H1 (cell line): ENCODE data around the gene CISD2. TPM values are rescaled to one million over a fixed set of nuclear protein-coding genes. Genes with fewer than 3 reads are reported as not detected.

Source experiments
- CTCF ChIA-PET: fragments of 300-600 bp; sonication (Branson Sonifier 250); formaldehyde crosslinking; loops from one replicate; lab custom pipeline; 2021; ENCODE audit not compliant: partially characterized antibody; lab: Charles Lee
- POLR2A ChIA-PET: fragments of 300-600 bp; sonication (Branson Sonifier 250); formaldehyde crosslinking; loops from one replicate; lab custom pipeline; 2021; ENCODE audit warnings: inconsistent platforms; ENCODE audit not compliant: partially characterized antibody; lab: Charles Lee
- DNase-seq, 2 experiments: peaks; one replicate each; pipeline versions ENCODE4 v3.0.0 to v3.0.0-alpha.2; 2010 to 2022; ENCODE audit warnings: low spot score in 2 of 2, low read depth in 1 of 2, mixed read lengths in 1 of 2
- FAIRE-seq: peaks from 2 replicates; lab custom pipeline; 2011; peaks lifted over from hg19 to GRCh38; lab: Jason Lieb, UNC
- H2AFZ ChIP-seq: 2 replicates; pipeline ENCODE4 v1.8.1; 2012; ENCODE audit warnings: low read length, inconsistent platforms
- H2AK5ac ChIP-seq: 2 replicates; pipeline ENCODE4 v1.6.1; 2013; ENCODE audit warnings: low read depth, low read length
- H2BK120ac ChIP-seq: replicated peaks from 2 replicates; pipeline ENCODE3; 2013; ENCODE audit warnings: low read depth, low read length, inconsistent platforms
- H2BK12ac ChIP-seq: 2 replicates; pipeline ENCODE4 v1.6.1; 2013; ENCODE audit warnings: low read depth, low read length
- H2BK15ac ChIP-seq: 2 replicates; pipeline ENCODE4 v1.6.1; 2013; ENCODE audit warnings: low read length
- H2BK20ac ChIP-seq: 2 replicates; pipeline ENCODE4 v1.6.1; 2013; ENCODE audit warnings: low read length
- H2BK5ac ChIP-seq: 2 replicates; pipeline ENCODE4 v1.6.1; 2013; ENCODE audit warnings: low read depth, low read length
- H3K14ac ChIP-seq: 2 replicates; pipeline ENCODE4 v1.6.1; 2013; ENCODE audit warnings: inconsistent platforms; ENCODE audit not compliant: insufficient read length
- H3K18ac ChIP-seq: 2 replicates; pipeline ENCODE4 v1.6.1; 2013; ENCODE audit warnings: low read length; ENCODE audit errors: extremely low read depth
- H3K23ac ChIP-seq: 2 replicates; pipeline ENCODE4 v1.6.1; 2013; ENCODE audit warnings: inconsistent platforms; ENCODE audit not compliant: insufficient read length
- H3K23me2 ChIP-seq: 2 replicates; pipeline ENCODE4 v1.6.1; 2013; ENCODE audit warnings: low read depth, low read length
- H3K27ac ChIP-seq: 2 replicates; pipeline ENCODE4 v1.6.1; 2011; ENCODE audit warnings: low read depth, low read length, inconsistent platforms
- H3K27me3 ChIP-seq, 4 experiments: replicated peaks in 1 of 4; 1 replicate in 1 of 4; 2 replicates in 3 of 4; pipeline versions ENCODE4 v1.6.1 to v1.8.1; 2011 to 2013; ENCODE audit warnings: low read length in 3 of 4, mild to moderate bottlenecking in 3 of 4, inconsistent platforms in 2 of 4, mixed read lengths in 2 of 4, moderate library complexity in 1 of 4; ENCODE audit not compliant: control insufficient read depth in 3 of 4, insufficient read depth in 3 of 4; ENCODE audit errors: extremely low read depth in 1 of 4
- H3K36me3 ChIP-seq, 4 experiments: 2 replicates each; pipeline versions ENCODE4 v1.6.1 to v1.8.1; 2011 to 2013; ENCODE audit warnings: mild to moderate bottlenecking in 4 of 4, low read length in 3 of 4, moderate library complexity in 2 of 4, control low read depth in 1 of 4, inconsistent platforms in 1 of 4; ENCODE audit not compliant: insufficient read depth in 4 of 4, control insufficient read depth in 2 of 4
- H3K4ac ChIP-seq: replicated peaks from 2 replicates; pipeline ENCODE3; 2013; ENCODE audit warnings: low read length, low read depth, mixed read lengths, inconsistent platforms; ENCODE audit not compliant: insufficient read length
- H3K4me1 ChIP-seq, 4 experiments: replicated peaks in 1 of 4; 1 replicate in 1 of 4; 2 replicates in 3 of 4; pipeline versions ENCODE4 v1.6.1 to v1.8.1; 2011 to 2013; ENCODE audit warnings: low read length in 3 of 4, inconsistent platforms in 2 of 4, mixed read lengths in 1 of 4; ENCODE audit not compliant: insufficient read depth in 4 of 4, control insufficient read depth in 3 of 4
- H3K4me2 ChIP-seq, 2 experiments: 2 replicates each; pipeline versions ENCODE4 v1.6.1 to v1.8.1; 2011 to 2013; ENCODE audit warnings: low read depth in 2 of 2, low read length in 2 of 2, control low read depth in 1 of 2, inconsistent platforms in 1 of 2, mild to moderate bottlenecking in 1 of 2; ENCODE audit not compliant: insufficient read depth in 1 of 2
- H3K4me3 ChIP-seq, 4 experiments: fragments of 200-600, 300-600 bp in 1 of 4; sonication (generic), shearing (Covaris generic), sonication (Bioruptor Twin) in 1 of 4; 2 replicates each; pipeline versions ENCODE4 v1.5.1 to v1.8.1; 2011 to 2016; ENCODE audit warnings: low read length in 4 of 4, low read depth in 3 of 4, control low read depth in 2 of 4, inconsistent platforms in 2 of 4, mild to moderate bottlenecking in 2 of 4, mixed read lengths in 1 of 4, moderate library complexity in 1 of 4; ENCODE audit not compliant: insufficient read depth in 2 of 4; ENCODE audit errors: extremely low read depth in 1 of 4
- H3K56ac ChIP-seq: replicated peaks from 2 replicates; pipeline ENCODE3; 2013; ENCODE audit warnings: low read depth, mild to moderate bottlenecking, mixed read lengths, low read length, inconsistent platforms; ENCODE audit not compliant: insufficient read length
- H3K79me1 ChIP-seq: 2 replicates; pipeline ENCODE4 v1.6.1; 2013; ENCODE audit warnings: low read depth, low read length, control low read depth
- H3K79me2 ChIP-seq, 2 experiments: 2 replicates each; pipeline versions ENCODE4 v1.6.1 to v1.8.1; 2012 to 2013; ENCODE audit warnings: low read length in 2 of 2, mild to moderate bottlenecking in 2 of 2, inconsistent platforms in 1 of 2; ENCODE audit not compliant: insufficient read depth in 2 of 2, control insufficient read depth in 1 of 2
- H3K9ac ChIP-seq, 4 experiments: replicated peaks in 1 of 4; 1 replicate in 1 of 4; 2 replicates in 3 of 4; pipeline versions ENCODE4 v1.6.1 to v1.8.1; 2011 to 2013; ENCODE audit warnings: low read depth in 3 of 4, low read length in 3 of 4, control low read depth in 2 of 4, mild to moderate bottlenecking in 2 of 4, moderate library complexity in 2 of 4, inconsistent platforms in 1 of 4; ENCODE audit errors: extremely low read depth in 1 of 4
- H3K9me3 ChIP-seq, 2 experiments: 2 replicates each; pipeline versions ENCODE4 v1.6.1 to v1.8.1; 2012 to 2013; ENCODE audit warnings: mild to moderate bottlenecking in 2 of 2, moderate library complexity in 2 of 2, control low read depth in 1 of 2, inconsistent platforms in 1 of 2, low read depth in 1 of 2, low read length in 1 of 2, mixed read lengths in 1 of 2; ENCODE audit not compliant: insufficient read depth in 2 of 2
- H4K20me1 ChIP-seq, 2 experiments: replicated peaks in 1 of 2; 2 replicates each; pipeline versions ENCODE3 to v1.8.1; 2011 to 2013; ENCODE audit warnings: inconsistent platforms in 2 of 2, low read length in 2 of 2, mild to moderate bottlenecking in 1 of 2; ENCODE audit not compliant: insufficient read depth in 2 of 2, control insufficient read depth in 1 of 2
- H4K5ac ChIP-seq: 2 replicates; pipeline ENCODE4 v1.6.1; 2013; ENCODE audit warnings: low read length, low read depth, mixed read lengths, inconsistent platforms; ENCODE audit not compliant: insufficient read length
- H4K8ac ChIP-seq: 2 replicates; pipeline ENCODE4 v1.8.0; 2013; ENCODE audit warnings: mild to moderate bottlenecking, moderate library complexity, low read length, inconsistent platforms; ENCODE audit not compliant: insufficient read depth; ENCODE audit errors: extremely low read depth
- H4K91ac ChIP-seq: replicated peaks from 2 replicates; pipeline ENCODE3; 2013; ENCODE audit warnings: low read length, mixed read lengths, inconsistent platforms; ENCODE audit not compliant: insufficient read length
- RXRA ChIP-seq: IDR thresholded peaks from 2 replicates; pipeline ENCODE4 v1.6.1; 2011; ENCODE audit warnings: low read depth, mild to moderate bottlenecking, low read length, moderate library complexity; ENCODE audit not compliant: insufficient read depth
- SAP30 ChIP-seq: fragments of 300-600 bp; sonication (generic); IDR thresholded peaks from 2 replicates; pipeline ENCODE4 v1.7.1; 2012; ENCODE audit warnings: low read length, moderate library complexity, mild to moderate bottlenecking, inconsistent platforms; ENCODE audit not compliant: insufficient read depth, insufficient replicate concordance
- WGBS, 2 experiments: shearing (Covaris generic) in 1 of 2; methylation state at CpG; one replicate each; pipeline versions ENCODE4 v1.1.6 to v1.1.7; 2013 to 2015; ENCODE audit warnings: low lambda C conversion rate in 2 of 2, mixed read lengths in 2 of 2, inconsistent platforms in 1 of 2, low coverage in 1 of 2, missing lambda C conversion rate in 1 of 2; ENCODE audit not compliant: insufficient replicate concordance in 2 of 2, insufficient coverage in 1 of 2, insufficient read length in 1 of 2; ENCODE audit errors: extremely low coverage in 1 of 2, missing lambda C conversion rate in 1 of 2; 5-methylcytosine and 5-hydroxymethylcytosine counted together
- polyA plus RNA-seq, 7 experiments: library from polyadenylated mRNA; depleted of rRNA in 3 of 7; stranded (reverse) in 5 of 7; unstranded in 2 of 7; fragments of >200 nt in 5 of 7; fragments of 200-250 nt in 2 of 7; gene quantifications; 1 replicate in 5 of 7; 2 replicates in 1 of 7; 4 replicates in 1 of 7; pipeline versions ENCODE4 v1.2.1 to v1.2.3, GENCODE V29; 2011 to 2013; ENCODE audit warnings: missing spikeins in 2 of 7, mixed read lengths in 2 of 7
- total RNA-seq: library from RNA; stranded (reverse); fragmentation: NEBNext Ultra II Directional; extraction: Animal tissue kit (Norgen Biotek cat#: 25700); gene quantifications from 2 replicates; pipeline ENCODE4 v1.2.1, GENCODE V29; 2021

CISD2 gene
- total and polyA plus RNA-seq, 2 of the 8 experiments (the other 6 are each of a cell fraction or from before 2014, with no cell fraction given), result 23.7 to 48.3 TPM

- no peaks in the 10 kb centered on the region for H3K9me3 ChIP-seq
- H3K27me3 ChIP-seq, result no peaks in the 10 kb centered on the region
- no peak overlapping the region for H3K27ac ChIP-seq
- peaks cover 0 to 13% (median 7%) of the 10 kb centered on the region in 4 experiments; a peak in 5 of 7 replicates for H3K4me1 ChIP-seq
- H3K9ac ChIP-seq, result no peak overlapping the region
- POLR2A ChIA-PET, result interaction anchor here (1.0 to 8.2 kb wide), 10 partner anchors 10 to 67 kb away, joined by 3 to 162 read pairs (median 12); partner anchors contain the start of genes CISD2 and MANBA
- H3K4ac ChIP-seq, result no peak overlapping the region
- CTCF ChIA-PET, result interaction anchor here (1.8 to 2.8 kb wide), 2 partner anchors 13 to 208 kb away, joined by 3 to 8 read pairs; no protein-coding TSS in a partner anchor
- WGBS, 2 experiments, result 70% methylated on average over 2 of the region's 2 CpGs; no CpG with 5 or more reads in 1 of the 2 experiments
- H3K14ac ChIP-seq, result no peak overlapping the region
- TF ChIP-seq SAP30, result no peak
- TF ChIP-seq RXRA, result no peak
- no peak overlapping the region for H2AFZ ChIP-seq
- H3K23me2 ChIP-seq, result 0 out of 2 replicates have a peak, but pooled peaks cover 3% of the 10 kb centered on the region
- no peak overlapping the region for H2BK5ac ChIP-seq
- no peak overlapping the region for H2AK5ac ChIP-seq
- no peak for DNase-seq
- H3K4me2 ChIP-seq, result peak overlapping the region; percentile 69 to 84
- H3K36me3 ChIP-seq, result peaks cover 0 to 35% (median 0%) of the 10 kb centered on the region in 4 experiments; a peak in 2 of 8 replicates
- peaks cover 12 to 29% of the 10 kb centered on the region in 2 experiments for H4K20me1 ChIP-seq
- peaks cover 57 to 76% of the 10 kb centered on the region in 2 experiments for H3K79me2 ChIP-seq
- H3K56ac ChIP-seq, result no peak overlapping the region
- no peak overlapping the region for H4K91ac ChIP-seq
- H4K5ac ChIP-seq, result no peak overlapping the region
- H2BK120ac ChIP-seq, result no peak overlapping the region
- no peaks in the 10 kb centered on the region for H3K79me1 ChIP-seq
- H3K23ac ChIP-seq, result no peak overlapping the region
- no peak for FAIRE-seq
- H3K18ac ChIP-seq, result no peak overlapping the region
- H4K8ac ChIP-seq, result no peak overlapping the region
- peak overlapping the region; percentile 85 to 98 (median 94); a peak in 6 of 8 replicates for H3K4me3 ChIP-seq
- no peak overlapping the region for H2BK12ac ChIP-seq
- H2BK15ac ChIP-seq, result no peak overlapping the region
- no peak overlapping the region for H2BK20ac ChIP-seq
These were observed 44.4 kb upstream of the CISD2 start for GRCh38 chr4:102824398-102824797.
